T-helper 2 cell (primary cell): ENCODE measurements around the gene CDKN2C.
"Not testable (repeated sequence)": the region's sequence is repeated elsewhere in the genome, so short reads cannot be mapped to it uniquely, and the experiment has no call there.

Experiments used
- DNase-seq, 5 experiments: peaks; one replicate each; pipeline versions ENCODE4 v3.0.0 to v3.0.0-alpha.2; 2012 to 2022

Gene CDKN2C

GRCh38 chr1:50981741-50982140, 11.7 kb downstream of the CDKN2C start:
- DNase-seq = no peak

GRCh38 chr1:50982611-50983010, 12.6 kb downstream of the CDKN2C start:
- DNase-seq = no peak

GRCh38 chr1:50983219-50983802, 13.3 kb downstream of the CDKN2C start:
- no peak for DNase-seq

- no peak for DNase-seq
Observed at GRCh38 chr1:50985094-50985493, 15.0 kb downstream of the CDKN2C start.

GRCh38 chr1:50986653-50987052, 16.6 kb downstream of the CDKN2C start:
- no peak for DNase-seq

- DNase-seq = no peak
Observed at GRCh38 chr1:50989694-50990093, 19.6 kb downstream of the CDKN2C start.

GRCh38 chr1:50992532-50993318, 22.7 kb downstream of the CDKN2C start:
- no peak for DNase-seq

GRCh38 chr1:50993645-50994044, 23.6 kb downstream of the CDKN2C start:
- DNase-seq = no peak

GRCh38 chr1:50994997-50995396, 25.0 kb downstream of the CDKN2C start:
- no peak for DNase-seq

- no peak for DNase-seq
Observed at GRCh38 chr1:50995651-50996050, 25.6 kb downstream of the CDKN2C start.

GRCh38 chr1:50996083-50996482, 26.0 kb downstream of the CDKN2C start:
- DNase-seq = no peak

GRCh38 chr1:50999375-50999774, 29.3 kb downstream of the CDKN2C start:
- DNase-seq = not testable (repeated sequence)

GRCh38 chr1:51000160-51000559, 30.1 kb downstream of the CDKN2C start:
- DNase-seq = no peak

GRCh38 chr1:51000651-51001050, 30.6 kb downstream of the CDKN2C start:
- no peak for DNase-seq

GRCh38 chr1:51002516-51002915, 32.5 kb downstream of the CDKN2C start:
- no peak for DNase-seq

GRCh38 chr1:51005549-51005948, 35.5 kb downstream of the CDKN2C start:
- DNase-seq = not testable (repeated sequence)

GRCh38 chr1:51009381-51009780, 39.3 kb downstream of the CDKN2C start:
- DNase-seq = no peak

- no peak for DNase-seq
Observed at GRCh38 chr1:51014878-51015277, 44.8 kb downstream of the CDKN2C start.

- no peak for DNase-seq
Observed at GRCh38 chr1:51019811-51020210, 49.8 kb downstream of the CDKN2C start.
